Activated CD8-positive, alpha-beta memory T cell treated with anti-CD3 and anti-CD28 coated beads, Interleukin-2, amount 50 U/mL, for 4 hours (primary cell): Measurements from ENCODE around the gene EPHA8.

ENCODE experiments used
- DNase-seq: peaks from one replicate; pipeline ENCODE4 v3.0.0-alpha.2; 2020

Gene EPHA8

GRCh38 chr1:22625262-22625925 lies 62.1 kb downstream of the EPHA8 start:
- DNase-seq: no peak

DNA sequence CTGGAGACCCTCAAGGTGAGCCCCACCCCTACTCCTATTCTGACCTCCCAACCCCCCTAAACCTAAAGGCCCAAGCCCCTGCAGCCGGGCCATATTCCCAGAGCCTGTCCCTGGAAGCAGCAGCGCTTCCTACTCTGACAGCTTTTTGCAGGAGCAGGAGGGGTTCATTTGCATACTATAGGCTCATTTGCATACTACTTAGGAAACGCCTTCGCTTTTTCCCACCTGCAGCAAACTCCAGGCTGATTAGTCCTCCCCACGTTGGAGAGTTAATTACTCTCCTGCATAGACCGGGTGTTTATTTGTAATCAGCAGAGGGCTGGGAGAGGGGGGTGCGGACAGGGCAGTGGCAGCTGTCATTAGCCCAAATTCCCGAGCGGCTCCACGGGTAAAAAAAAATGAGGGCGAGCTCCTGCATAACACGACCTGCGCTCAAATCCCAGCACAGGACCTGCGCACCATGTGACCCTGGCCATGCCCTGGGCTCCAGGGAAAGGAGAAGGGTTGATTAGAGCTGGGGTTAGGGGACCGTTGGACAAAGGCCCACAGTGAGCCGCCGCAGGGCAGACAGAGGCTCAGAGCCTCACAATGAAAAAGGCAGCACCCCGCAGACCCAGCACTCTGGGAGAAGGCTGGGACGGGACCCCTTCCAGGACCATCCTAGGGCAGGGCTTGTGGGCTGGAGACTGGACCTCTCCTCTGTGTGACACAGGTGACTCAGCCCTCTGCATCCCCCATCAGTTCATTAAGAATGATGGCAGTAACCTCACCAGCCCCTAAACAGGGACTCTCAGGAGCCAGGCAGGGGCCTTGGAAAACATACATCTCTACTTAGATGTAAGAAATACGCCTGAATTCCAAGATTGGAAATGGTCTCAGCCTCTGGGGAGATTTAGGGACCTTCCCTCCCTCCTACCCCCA lies 63.2 kb downstream of the EPHA8 start:
- DNase-seq: no peak

DNA sequence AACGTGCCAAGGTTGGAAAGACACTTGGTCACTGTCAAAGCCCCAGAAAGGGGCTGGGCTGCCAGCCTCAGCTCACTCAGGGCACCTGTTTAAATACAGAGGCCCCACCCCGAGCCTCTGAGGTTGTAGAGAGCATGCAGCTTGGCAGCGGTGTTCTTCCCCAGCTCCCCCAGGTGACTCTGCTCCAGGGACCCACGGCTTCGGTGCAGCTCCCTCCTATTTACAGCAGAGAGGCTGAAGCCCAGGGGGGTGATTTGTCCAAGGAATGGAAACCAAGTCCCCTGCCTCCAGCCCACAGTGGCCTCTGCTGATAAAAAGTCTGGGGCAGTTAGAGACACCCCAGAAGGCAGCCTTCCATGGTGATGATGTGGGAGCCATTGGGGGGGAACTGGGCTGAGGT lies 64.0 kb downstream of the EPHA8 start:
- DNase-seq: no peak

DNA sequence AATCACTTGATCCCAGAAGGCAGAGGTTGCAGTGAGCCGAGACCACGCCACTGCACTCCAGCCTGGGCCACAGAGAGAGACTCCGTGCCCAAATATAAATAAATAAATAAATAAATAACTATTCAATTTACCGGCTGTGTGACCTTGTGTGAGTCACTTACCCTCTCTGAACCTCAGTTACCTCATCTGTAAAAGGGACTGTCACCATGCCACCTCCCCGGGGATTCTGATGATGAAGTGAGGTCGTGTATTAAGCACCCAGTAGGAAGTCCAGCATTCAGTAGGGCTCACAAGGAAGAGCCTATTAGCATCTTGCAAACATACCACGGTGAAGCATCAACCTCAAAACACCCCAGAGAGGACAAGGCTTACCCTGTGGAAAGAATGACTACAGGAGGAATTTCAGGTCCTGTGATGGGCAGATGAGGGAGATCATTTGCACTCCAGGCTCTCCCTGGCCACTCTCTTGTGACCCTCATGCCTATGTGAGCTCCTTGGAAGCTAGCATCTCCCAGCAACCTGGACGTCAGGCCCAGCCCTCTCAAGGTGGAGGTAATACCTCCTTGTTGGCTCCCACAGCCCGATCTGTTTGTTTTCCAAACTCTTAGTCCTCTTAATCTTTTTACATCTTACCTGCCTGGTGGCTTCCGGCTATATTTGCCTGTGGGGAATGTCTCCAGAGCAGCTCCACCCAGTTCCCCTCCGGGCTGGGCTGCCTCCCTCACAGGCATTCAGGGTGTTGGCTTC lies 65.6 kb downstream of the EPHA8 start:
- no peak for DNase-seq

DNA sequence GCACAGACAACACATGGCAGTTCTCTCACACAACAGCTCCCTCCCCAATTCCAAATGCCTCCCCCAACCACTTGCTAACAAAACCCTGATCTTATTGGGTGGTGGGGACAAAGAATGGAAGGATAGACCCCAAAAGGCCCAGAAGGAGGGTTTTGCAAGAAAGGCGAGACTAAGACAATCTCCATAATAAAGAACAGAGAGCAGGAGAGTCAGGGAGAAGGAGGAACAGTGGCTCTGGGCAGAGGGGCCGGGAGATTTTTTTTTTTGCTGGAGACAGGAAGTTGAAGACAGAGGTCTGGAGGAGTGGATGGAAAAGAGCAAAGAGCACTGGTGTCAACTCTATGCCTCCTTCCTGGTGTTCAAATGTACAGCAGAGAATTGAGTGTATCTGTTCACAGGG lies 66.6 kb downstream of the EPHA8 start:
- no peak for DNase-seq

GRCh38 chr1:22633697-22634463 lies 70.6 kb downstream of the EPHA8 start:
- no peak for DNase-seq

GRCh38 chr1:22635436-22635835 lies 72.1 kb downstream of the EPHA8 start:
- no peak for DNase-seq

GRCh38 chr1:22636353-22636752 lies 73.1 kb downstream of the EPHA8 start, which contains the start of gene C1QA:
Gene C1QA (plus strand): TSS chr1:22636628. CDS start chr1:22637617, 989 bp downstream.
- DNase-seq: no peak

DNA sequence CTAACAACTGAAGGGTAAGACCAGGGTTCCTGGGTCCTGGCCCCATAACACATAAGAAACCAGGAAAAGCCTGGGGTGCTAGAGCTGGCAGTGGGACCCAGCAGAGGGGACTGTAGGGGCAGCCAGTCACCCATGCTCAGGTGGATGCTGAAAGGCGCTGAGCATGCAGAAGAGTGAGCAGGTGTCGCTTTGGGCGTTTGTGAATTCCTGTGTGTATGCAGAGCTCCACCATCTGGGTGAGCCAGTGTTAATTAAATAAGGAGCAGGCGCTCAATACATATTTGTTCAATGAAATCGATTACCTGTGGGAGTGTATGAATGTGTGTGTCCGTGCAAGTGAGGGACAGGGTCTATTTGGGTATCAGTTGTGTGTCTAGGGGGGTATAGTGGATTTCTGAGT lies 73.6 kb downstream of the EPHA8 start:
- DNase-seq: no peak

DNA sequence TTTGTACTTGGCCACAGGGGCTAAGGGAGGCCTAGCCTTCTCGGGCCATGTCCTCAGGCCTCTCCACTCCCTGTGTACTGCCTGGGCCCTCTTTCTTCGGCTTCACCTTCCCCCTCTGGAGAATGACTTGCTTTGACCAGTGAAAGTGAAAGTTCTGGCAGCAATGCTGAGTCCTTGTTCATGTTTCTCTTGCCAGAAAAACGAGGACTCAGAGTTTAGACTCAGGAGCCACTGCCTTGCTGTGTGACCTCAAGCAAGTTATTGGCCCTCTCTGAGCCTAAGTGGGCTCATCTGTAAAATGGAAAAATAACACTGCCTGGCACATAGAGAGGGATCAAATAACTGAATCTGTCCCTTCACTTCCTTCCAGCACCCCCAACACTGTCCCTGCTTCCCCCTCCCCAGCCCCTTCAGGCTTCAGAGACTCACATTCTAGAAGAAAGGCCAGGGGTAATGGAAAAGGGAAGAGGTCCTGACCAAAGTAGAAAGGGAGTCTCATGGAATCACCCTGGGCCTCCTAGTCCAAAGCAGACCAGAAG lies 74.7 kb downstream of the EPHA8 start:
- DNase-seq: no peak

DNA sequence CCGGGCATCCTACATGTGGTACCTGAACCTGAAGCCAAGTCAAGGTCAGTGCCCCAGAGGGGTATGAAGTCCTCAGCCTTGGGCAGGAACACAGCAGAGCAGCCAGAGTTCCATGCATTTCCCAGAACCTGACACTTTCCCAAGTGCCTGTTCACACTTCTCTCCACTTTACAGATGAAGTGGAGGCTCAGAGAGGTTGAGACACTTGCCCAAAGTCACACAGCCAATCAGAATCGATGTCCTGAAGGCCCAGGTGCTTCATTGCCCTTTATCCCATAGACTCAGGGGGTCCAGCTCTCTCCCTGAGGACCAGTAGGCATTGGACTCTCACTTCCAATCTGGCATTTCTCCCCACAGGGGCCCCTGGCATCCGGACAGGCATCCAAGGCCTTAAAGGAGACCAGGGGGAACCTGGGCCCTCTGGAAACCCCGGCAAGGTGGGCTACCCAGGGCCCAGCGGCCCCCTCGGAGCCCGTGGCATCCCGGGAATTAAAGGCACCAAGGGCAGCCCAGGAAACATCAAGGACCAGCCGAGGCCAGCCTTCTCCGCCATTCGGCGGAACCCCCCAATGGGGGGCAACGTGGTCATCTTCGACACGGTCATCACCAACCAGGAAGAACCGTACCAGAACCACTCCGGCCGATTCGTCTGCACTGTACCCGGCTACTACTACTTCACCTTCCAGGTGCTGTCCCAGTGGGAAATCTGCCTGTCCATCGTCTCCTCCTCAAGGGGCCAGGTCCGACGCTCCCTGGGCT lies 75.4 kb downstream of the EPHA8 start:
- no peak for DNase-seq

DNA sequence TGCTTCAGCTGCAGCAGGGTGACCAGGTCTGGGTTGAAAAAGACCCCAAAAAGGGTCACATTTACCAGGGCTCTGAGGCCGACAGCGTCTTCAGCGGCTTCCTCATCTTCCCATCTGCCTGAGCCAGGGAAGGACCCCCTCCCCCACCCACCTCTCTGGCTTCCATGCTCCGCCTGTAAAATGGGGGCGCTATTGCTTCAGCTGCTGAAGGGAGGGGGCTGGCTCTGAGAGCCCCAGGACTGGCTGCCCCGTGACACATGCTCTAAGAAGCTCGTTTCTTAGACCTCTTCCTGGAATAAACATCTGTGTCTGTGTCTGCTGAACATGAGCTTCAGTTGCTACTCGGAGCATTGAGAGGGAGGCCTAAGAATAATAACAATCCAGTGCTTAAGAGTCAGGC lies 76.0 kb downstream of the EPHA8 start:
- no peak for DNase-seq

DNA sequence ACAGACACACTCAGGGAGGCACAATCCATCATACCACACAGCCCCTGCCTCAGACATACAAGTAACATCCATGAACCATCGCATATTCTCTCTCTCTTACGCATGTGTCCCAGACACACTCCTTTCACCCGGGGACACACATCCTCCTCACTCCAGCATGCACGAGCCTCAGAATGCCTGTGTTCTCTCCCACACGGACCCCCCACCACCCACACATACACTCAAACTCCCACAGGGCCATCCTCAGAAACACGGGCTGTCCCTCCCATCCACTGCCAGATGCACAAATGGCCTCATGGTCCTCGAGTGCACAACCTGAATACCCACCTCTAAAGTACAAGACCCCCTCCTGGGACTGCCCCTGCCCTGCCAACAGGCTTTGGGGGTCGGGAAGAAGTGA lies 78.0 kb downstream of the EPHA8 start:
- DNase-seq: no peak

DNA sequence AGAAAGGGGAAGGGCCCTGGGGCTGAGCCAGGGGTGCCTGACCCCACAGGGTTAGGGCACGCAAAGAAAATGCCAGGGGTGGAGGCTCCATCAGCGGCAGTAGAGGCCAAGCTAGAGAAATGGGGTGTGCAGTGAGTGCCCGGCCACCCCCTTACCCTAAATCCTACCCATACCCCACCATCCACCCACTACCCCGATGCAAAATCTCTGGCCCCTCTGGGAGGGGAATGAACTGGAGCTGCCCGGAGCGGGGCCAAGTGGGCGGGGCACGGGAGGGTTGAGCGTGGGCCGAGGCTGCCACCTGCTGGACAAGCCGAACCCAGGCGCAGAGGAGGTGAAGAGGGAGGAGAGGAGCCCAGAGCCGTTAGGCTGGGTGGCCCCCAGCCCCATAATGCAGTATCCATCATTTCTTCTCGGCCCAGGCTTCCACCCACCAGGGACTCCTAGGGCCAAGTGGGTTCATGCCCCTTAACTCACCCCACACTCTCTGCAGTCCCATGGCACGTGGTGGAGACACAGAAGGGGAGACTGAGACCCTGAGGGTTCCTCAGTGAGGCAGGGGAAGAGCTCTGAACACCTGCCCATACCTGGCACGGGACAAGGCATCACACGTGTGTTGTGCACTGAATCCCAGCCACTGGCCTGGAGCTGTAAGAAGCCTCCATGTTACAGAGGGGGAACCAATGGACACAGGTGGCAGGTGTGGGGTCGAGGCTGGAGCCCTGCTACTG lies 78.8 kb downstream of the EPHA8 start:
- peak; percentile 68 for DNase-seq

GRCh38 chr1:22643381-22643780 lies 80.1 kb downstream of the EPHA8 start, which contains the start of gene C1QC:
Gene C1QC (plus strand): TSS chr1:22643633. CDS start chr1:22644024, 391 bp downstream.
- DNase-seq: no peak

GRCh38 chr1:22643928-22644327 lies 80.6 kb downstream of the EPHA8 start:
- DNase-seq: no peak

DNA sequence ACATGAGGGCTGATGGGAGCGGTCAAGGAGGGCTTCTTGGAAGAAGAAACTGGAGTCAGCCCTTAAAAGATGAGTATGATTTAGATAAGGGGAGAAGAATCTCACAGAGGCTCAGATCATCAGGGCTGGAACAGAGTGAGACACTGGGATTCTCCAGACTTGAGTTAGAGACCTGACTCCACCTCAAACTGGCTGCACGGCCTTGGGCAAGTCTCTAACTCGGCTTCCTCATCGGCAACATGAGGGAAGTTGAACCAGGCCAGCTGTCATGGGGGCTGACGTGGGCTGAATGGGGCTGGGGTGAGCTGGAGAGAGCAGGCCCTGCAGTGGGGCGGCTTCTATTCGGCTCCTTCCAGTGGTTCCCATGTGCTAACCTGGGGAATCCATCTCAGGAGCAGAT lies 82.6 kb downstream of the EPHA8 start:
- DNase-seq: no peak

- DNase-seq: no peak
These were observed 83.1 kb downstream of the EPHA8 start for GRCh38 chr1:22646384-22646783.

- no peak for DNase-seq
These were observed 86.9 kb downstream of the EPHA8 start for GRCh38 chr1:22650089-22650693.
